H9 (cell line): ENCODE results near the gene NFS1. TPM values are rescaled to one million over a fixed set of nuclear protein-coding genes. Genes with fewer than 3 reads are reported as not detected.

Experiments
- DNase-seq: peaks from one replicate; pipeline ENCODE4 v3.0.0-alpha.2; 2017
- H2AFZ ChIP-seq: one replicate; pipeline ENCODE4 v1.6.1; 2013; ENCODE audit warnings: mild to moderate bottlenecking, low read length, control low read depth, moderate library complexity
- H2AK5ac ChIP-seq: 2 replicates; pipeline ENCODE4 v1.6.1; 2013; ENCODE audit warnings: low read length, control low read depth, mixed read lengths; ENCODE audit not compliant: insufficient read length
- H2BK120ac ChIP-seq: one replicate; pipeline ENCODE4 v1.6.1; 2013; ENCODE audit warnings: low read depth, mild to moderate bottlenecking, low read length, control low read depth, inconsistent platforms; ENCODE audit not compliant: poor library complexity, severe bottlenecking
- H2BK12ac ChIP-seq: 2 replicates; pipeline ENCODE4 v1.6.1; 2013; ENCODE audit warnings: low read length, control low read depth, mixed read lengths, low read depth; ENCODE audit not compliant: insufficient read length
- H2BK15ac ChIP-seq: 2 replicates; pipeline ENCODE4 v1.6.1; 2013; ENCODE audit warnings: low read depth, low read length, control low read depth
- H2BK20ac ChIP-seq: one replicate; pipeline ENCODE4 v1.6.1; 2013; ENCODE audit warnings: low read depth, mild to moderate bottlenecking, low read length, control low read depth, inconsistent platforms; ENCODE audit not compliant: poor library complexity, severe bottlenecking
- H2BK5ac ChIP-seq: 2 replicates; pipeline ENCODE4 v1.6.1; 2013; ENCODE audit warnings: low read length, control low read depth, mixed read lengths; ENCODE audit not compliant: insufficient read length
- H3K14ac ChIP-seq: 2 replicates; pipeline ENCODE4 v1.6.1; 2013; ENCODE audit warnings: low read length, control low read depth; ENCODE audit not compliant: insufficient read depth
- H3K18ac ChIP-seq: 2 replicates; pipeline ENCODE4 v1.6.1; 2013; ENCODE audit warnings: low read depth, mild to moderate bottlenecking, mixed read lengths, low read length, control low read depth; ENCODE audit not compliant: insufficient read length
- H3K23ac ChIP-seq: 2 replicates; pipeline ENCODE4 v1.6.1; 2013; ENCODE audit warnings: low read length, control low read depth, mixed read lengths, low read depth; ENCODE audit not compliant: insufficient read length
- H3K23me2 ChIP-seq: 2 replicates; pipeline ENCODE4 v1.6.1; 2013; ENCODE audit warnings: low read depth, mild to moderate bottlenecking, mixed read lengths, low read length, control low read depth; ENCODE audit not compliant: insufficient read length, poor library complexity, severe bottlenecking
- H3K27ac ChIP-seq: 2 replicates; pipeline ENCODE4 v1.5.1; 2013; ENCODE audit warnings: low read length, control low read depth, mixed read lengths, low read depth; ENCODE audit not compliant: insufficient read length
- H3K27me3 ChIP-seq: 2 replicates; pipeline ENCODE4 v1.6.1; 2013; ENCODE audit warnings: low read length, control low read depth, inconsistent platforms; ENCODE audit not compliant: insufficient read depth
- H3K4ac ChIP-seq: 2 replicates; pipeline ENCODE4 v1.6.1; 2013; ENCODE audit warnings: low read depth, mild to moderate bottlenecking, control low read depth, inconsistent platforms, low read length, moderate library complexity
- H3K4me1 ChIP-seq: 2 replicates; pipeline ENCODE4 v1.6.1; 2013; ENCODE audit warnings: low read length, control low read depth, inconsistent platforms; ENCODE audit not compliant: insufficient read depth
- H3K4me2 ChIP-seq: 2 replicates; pipeline ENCODE4 v1.6.1; 2013; ENCODE audit warnings: low read length, control low read depth, mixed read lengths; ENCODE audit not compliant: insufficient read length, insufficient read depth
- H3K56ac ChIP-seq: 2 replicates; pipeline ENCODE4 v1.6.1; 2013; ENCODE audit warnings: low read depth, mild to moderate bottlenecking, mixed read lengths, low read length, control low read depth; ENCODE audit not compliant: insufficient read length
- H3K79me1 ChIP-seq: 2 replicates; pipeline ENCODE4 v1.6.1; 2013; ENCODE audit warnings: low read depth, mild to moderate bottlenecking, moderate library complexity, low read length, control low read depth, inconsistent platforms; ENCODE audit not compliant: insufficient read depth, poor library complexity, severe bottlenecking
- H3K79me2 ChIP-seq: 2 replicates; pipeline ENCODE4 v1.6.1; 2013; ENCODE audit warnings: low read length, control low read depth, inconsistent platforms; ENCODE audit not compliant: insufficient read depth
- H3K9ac ChIP-seq: 2 replicates; pipeline ENCODE4 v1.6.1; 2013; ENCODE audit warnings: low read length, control low read depth, mixed read lengths; ENCODE audit not compliant: insufficient read length; ENCODE audit errors: extremely low read depth
- H3K9me3 ChIP-seq: one replicate; pipeline ENCODE4 v1.6.1; 2013; ENCODE audit warnings: low read depth, low read length, inconsistent platforms; ENCODE audit not compliant: control insufficient read depth
- H3T11ph ChIP-seq: one replicate; pipeline ENCODE4 v1.6.1; 2013; ENCODE audit warnings: mild to moderate bottlenecking, low read length, control low read depth, inconsistent platforms
- H4K20me1 ChIP-seq: one replicate; pipeline ENCODE4 v1.6.1; 2013; ENCODE audit not compliant: control insufficient read depth, insufficient read length, insufficient read depth
- H4K5ac ChIP-seq: 2 replicates; pipeline ENCODE4 v1.6.1; 2013; ENCODE audit warnings: low read depth, mild to moderate bottlenecking, mixed read lengths, low read length, control low read depth; ENCODE audit not compliant: insufficient read length
- H4K8ac ChIP-seq: replicated peaks from 2 replicates; pipeline ENCODE4 v1.6.1; 2013; ENCODE audit warnings: low read length, control low read depth, mixed read lengths, low read depth; ENCODE audit not compliant: insufficient read length
- H4K91ac ChIP-seq: 2 replicates; pipeline ENCODE4 v1.6.1; 2013; ENCODE audit warnings: low read depth, mild to moderate bottlenecking, moderate library complexity, mixed read lengths, low read length, control low read depth; ENCODE audit not compliant: insufficient read length
- H3K27ac Mint-ChIP-seq, 3 experiments: 2 replicates in 2 of 3; 3 replicates in 1 of 3; pipeline ENCODE4 v1.8.0; 2020 to 2021; ENCODE audit warnings: mixed read lengths in 3 of 3, mild to moderate bottlenecking in 1 of 3, moderate library complexity in 1 of 3
- H3K27me3 Mint-ChIP-seq: 2 replicates; pipeline ENCODE4 v1.8.0; 2021; ENCODE audit warnings: low read depth, mild to moderate bottlenecking, moderate library complexity, mixed read lengths
- H3K36me3 Mint-ChIP-seq, 3 experiments: 2 replicates in 2 of 3; 3 replicates in 1 of 3; pipeline ENCODE4 v1.8.0; 2020 to 2021; ENCODE audit warnings: low read depth in 3 of 3, mixed read lengths in 3 of 3; ENCODE audit not compliant: insufficient read depth in 1 of 3
- H3K4me1 Mint-ChIP-seq, 2 experiments: 2 replicates each; pipeline ENCODE4 v1.8.0; 2020; ENCODE audit warnings: mixed read lengths in 2 of 2
- H3K4me3 Mint-ChIP-seq, 2 experiments: 2 replicates in 1 of 2; 3 replicates in 1 of 2; pipeline ENCODE4 v1.8.0; 2020 to 2021; ENCODE audit warnings: mild to moderate bottlenecking in 2 of 2, mixed read lengths in 2 of 2, moderate library complexity in 1 of 2
- H3K9me3 Mint-ChIP-seq, 2 experiments: 2 replicates in 1 of 2; 3 replicates in 1 of 2; pipeline ENCODE4 v1.8.0; 2020; ENCODE audit warnings: mild to moderate bottlenecking in 2 of 2, mixed read lengths in 2 of 2, moderate library complexity in 1 of 2
- CTCF ChIP-seq: fragments of 200-600 bp; sonication (generic); conservative IDR thresholded peaks from 3 replicates; pipeline ENCODE4 v1.8.0; 2021; ENCODE audit warnings: antibody characterized with exemption, mild to moderate bottlenecking
- WGBS: extraction: QIAGEN DNeasy Blood & Tissue Kit; methylation state at CpG from one replicate; pipeline ENCODE4 v1.1.7; 2013; ENCODE audit warnings: missing lambda C conversion rate, low lambda C conversion rate, mixed read lengths; ENCODE audit not compliant: insufficient read length; ENCODE audit errors: extremely low coverage; 5-methylcytosine and 5-hydroxymethylcytosine counted together
- total RNA-seq: library from RNA; stranded (reverse); gene quantifications from 2 replicates; pipeline ENCODE4 v1.2.1, GENCODE V29; 2021

Gene NFS1
- total RNA-seq, 1 experiment from 2014 or later, result 26.6 TPM

GRCh38 chr20:35663516-35664465 lies 35.4 kb downstream of the NFS1 start:
- Histone ChIP-seq H3K23ac (no peak overlapping the region), H3T11ph (no peak overlapping the region), H3K14ac (peak overlapping the region; percentile 98), H3K9ac (peak overlapping the region; percentile 98), H3K4me2 (peak overlapping the region; percentile 88), H2AK5ac (no peak overlapping the region), H2BK15ac (no peak overlapping the region), H4K8ac (no peak overlapping the region), H2BK20ac (no peak overlapping the region), H2BK5ac (peak overlapping the region; percentile 37), H3K23me2 (peaks cover 9% of the 10 kb centered on the region), H3K18ac (peak overlapping the region; percentile 96), H3K9me3 (no peaks in the 10 kb centered on the region), H3K4me1 (no peaks in the 10 kb centered on the region; the same call in 1 of the 2 replicates), H3K56ac (peak overlapping the region; percentile 53), H2BK12ac (no peak overlapping the region), H3K79me1 (no peaks in the 10 kb centered on the region), H2AFZ (no peak overlapping the region), H4K5ac (peak overlapping the region; percentile 77), H3K27ac (peak overlapping the region; percentile 34), H2BK120ac (no peak overlapping the region), H3K27me3 (no peaks in the 10 kb centered on the region), H3K79me2 (peaks cover 51% of the 10 kb centered on the region), H4K20me1 (no peaks in the 10 kb centered on the region), H4K91ac (peak overlapping the region; percentile 21), H3K4ac (peak overlapping the region; percentile 4; the same call in 1 of the 2 replicates)
- Mint-ChIP-seq H3K9me3 (no peaks in the 10 kb centered on the region; a peak in 2 of 5 replicates), H3K4me1 (peaks cover 40 to 43% of the 10 kb centered on the region in 2 experiments), H3K4me3 (peak overlapping the region; percentile 96 to 99), H3K27me3 (no peaks in the 10 kb centered on the region), H3K36me3 (peaks cover 6 to 9% (median 9%) of the 10 kb centered on the region in 3 experiments; a peak in 6 of 7 replicates), H3K27ac (peak overlapping the region; percentile 99 to 100 (median 99))
- DNase-seq, result peak; percentile 52
- no CpG with 5 or more reads among the region's 28 CpGs for WGBS
- no peak for TF ChIP-seq CTCF
